CD4-positive, alpha-beta T cell (primary cell): Measurements from ENCODE around the gene ISCU. TPM values are rescaled to one million over a fixed set of nuclear protein-coding genes. Genes with fewer than 3 reads are reported as not detected.

Experiments used
- ATAC-seq: fragments of 200-7000 bp; cut with Tn5 transposase; one replicate; pipeline ENCODE4 v1.10.0; 2022; ENCODE audit warnings: mild to moderate bottlenecking; ENCODE audit not compliant: poor library complexity
- CTCF ChIA-PET: fragments of 350-600 bp; sonication (Branson Sonifier 250); formaldehyde crosslinking; loops from one replicate; lab custom pipeline; 2021; ENCODE audit warnings: antibody characterized with exemption, inconsistent platforms; lab: Charles Lee
- POLR2A ChIA-PET: fragments of 350-600 bp; sonication (Branson Sonifier 250); formaldehyde crosslinking; loops from one replicate; lab custom pipeline; 2021; ENCODE audit warnings: antibody characterized with exemption, inconsistent platforms; lab: Charles Lee
- DNase-seq, 14 experiments: peaks; one replicate each; pipeline ENCODE4 v3.0.0-alpha.2; 2013 to 2020; ENCODE audit warnings: mixed read lengths in 2 of 14
- H3K27ac ChIP-seq, 2 donors: one replicate each; pipeline versions ENCODE4 v1.5.1 to v1.7.0; 2013; ENCODE audit warnings: low read length in 2 of 2, low read depth in 1 of 2, mild to moderate bottlenecking in 1 of 2
- H3K27me3 ChIP-seq, 2 experiments: 1 replicate in 1 of 2; 2 replicates in 1 of 2; pipeline versions ENCODE4 v1.6.1 to v1.7.0; 2013; ENCODE audit warnings: low read length in 2 of 2, control low read depth in 1 of 2, mild to moderate bottlenecking in 1 of 2, moderate library complexity in 1 of 2; ENCODE audit not compliant: insufficient read depth in 2 of 2, control insufficient read depth in 1 of 2
- H3K36me3 ChIP-seq: one replicate; pipeline ENCODE4 v1.6.1; 2013; ENCODE audit warnings: low read length, control low read depth; ENCODE audit not compliant: insufficient read depth
- H3K4me1 ChIP-seq: one replicate; pipeline ENCODE4 v1.6.1; 2013; ENCODE audit warnings: low read length, control low read depth; ENCODE audit not compliant: insufficient read depth
- H3K4me3 ChIP-seq: one replicate; pipeline ENCODE4 v1.5.1; 2013; ENCODE audit warnings: mild to moderate bottlenecking, low read length, moderate library complexity
- H3K9me3 ChIP-seq, 2 experiments: 1 replicate in 1 of 2; 2 replicates in 1 of 2; pipeline versions ENCODE4 v1.6.1 to v1.7.0; 2013; ENCODE audit warnings: low read length in 2 of 2, mild to moderate bottlenecking in 2 of 2, control low read depth in 1 of 2, moderate library complexity in 1 of 2; ENCODE audit not compliant: control insufficient read depth in 1 of 2, insufficient read depth in 1 of 2
- H3K27ac Mint-ChIP-seq: one replicate; pipeline ENCODE4 v1.8.0; 2020; ENCODE audit warnings: mixed read lengths
- H3K27me3 Mint-ChIP-seq: one replicate; pipeline ENCODE4 v1.8.0; 2021; ENCODE audit warnings: mixed read lengths
- H3K36me3 Mint-ChIP-seq: one replicate; pipeline ENCODE4 v1.8.0; 2021; ENCODE audit warnings: low read depth, mixed read lengths
- H3K4me1 Mint-ChIP-seq: one replicate; pipeline ENCODE4 v1.8.0; 2021; ENCODE audit warnings: low read depth, mixed read lengths
- H3K4me3 Mint-ChIP-seq: one replicate; pipeline ENCODE4 v1.8.0; 2020; ENCODE audit warnings: mild to moderate bottlenecking, mixed read lengths
- H3K9me3 Mint-ChIP-seq: one replicate; pipeline ENCODE4 v1.8.0; 2020; ENCODE audit warnings: mixed read lengths
- CTCF ChIP-seq: fragments of 200-600 bp; IDR thresholded peaks from one replicate; pipeline ENCODE4 v1.8.0; 2022; ENCODE audit warnings: antibody characterized with exemption, mild to moderate bottlenecking
- intact Hi-C, 2 experiments: fragments of 100-400 bp; cut with DNase I in 1 of 2; cut with micrococcal nuclease in 1 of 2; formaldehyde crosslinking; loops; one replicate each; pipeline versions ENCODE4 v1.15.1 to v1.9.0; 2023 to 2025; cut with DNase I, micrococcal nuclease
- total RNA-seq, 174 experiments: library from RNA in 2 of 174; stranded (reverse) in 2 of 174; gene quantifications; one replicate each; pipeline ENCODE4 v1.2.3 and lab custom pipeline; 2021 to 2026

ISCU gene
- total RNA-seq, 2 experiments from 2014 or later = 269 to 270 TPM

DNA sequence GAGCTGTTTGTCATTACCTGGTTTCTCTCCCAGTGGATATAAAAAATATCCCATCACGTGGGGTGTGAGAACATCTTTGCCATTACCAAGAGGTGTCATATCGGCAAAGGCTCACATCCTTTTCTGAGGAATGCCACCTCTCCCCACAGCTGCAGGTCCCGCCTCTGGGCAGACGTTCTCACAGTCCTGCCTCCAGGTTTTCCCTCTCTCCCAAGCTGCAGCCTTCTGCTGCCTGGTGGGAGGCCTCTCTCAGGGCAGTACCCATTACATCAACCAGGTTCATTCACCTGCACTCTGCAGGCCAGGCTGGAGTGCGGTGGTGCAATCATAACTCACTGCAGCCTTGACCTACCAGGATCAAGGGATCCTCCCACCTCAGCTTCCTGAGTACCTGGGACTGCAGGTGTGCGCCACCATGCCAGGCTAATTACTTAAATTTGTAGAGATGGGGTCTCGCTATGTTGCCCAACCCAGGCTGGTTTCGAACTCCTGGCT, 50.4 kb downstream of the ISCU start:
- ChIA-PET POLR2A (interaction anchor here (1.8 kb wide), 1 partner anchor 51 kb away, joined by 7 read pairs; the partner anchor contains the start of genes ISCU and SART3), CTCF (interaction anchor here (2.1 kb wide), 1 partner anchor 23 kb away, joined by 5 read pairs; no protein-coding TSS in a partner anchor)
- DNase-seq (no peak), ATAC-seq (no peak)
- no peaks in the 10 kb centered on the region for H3K9me3 Mint-ChIP-seq
- H3K4me1 Mint-ChIP-seq = peaks cover 26% of the 10 kb centered on the region
- TF ChIP-seq CTCF = no peak
- H3K36me3 ChIP-seq = no peaks in the 10 kb centered on the region
- no peaks in the 10 kb centered on the region for H3K27me3 Mint-ChIP-seq
- peaks cover 35% of the 10 kb centered on the region for H3K4me1 ChIP-seq
- H3K27ac ChIP-seq = no peak overlapping the region
- no peaks in the 10 kb centered on the region for H3K27me3 ChIP-seq
- no peak overlapping the region for H3K27ac Mint-ChIP-seq
- no peak overlapping the region for H3K4me3 ChIP-seq
- H3K9me3 ChIP-seq = peaks cover 0 to 12% of the 10 kb centered on the region in 2 experiments
- H3K4me3 Mint-ChIP-seq = no peak overlapping the region
- peaks cover 22% of the 10 kb centered on the region for H3K36me3 Mint-ChIP-seq
- intact Hi-C loops = no loop called here

DNA sequence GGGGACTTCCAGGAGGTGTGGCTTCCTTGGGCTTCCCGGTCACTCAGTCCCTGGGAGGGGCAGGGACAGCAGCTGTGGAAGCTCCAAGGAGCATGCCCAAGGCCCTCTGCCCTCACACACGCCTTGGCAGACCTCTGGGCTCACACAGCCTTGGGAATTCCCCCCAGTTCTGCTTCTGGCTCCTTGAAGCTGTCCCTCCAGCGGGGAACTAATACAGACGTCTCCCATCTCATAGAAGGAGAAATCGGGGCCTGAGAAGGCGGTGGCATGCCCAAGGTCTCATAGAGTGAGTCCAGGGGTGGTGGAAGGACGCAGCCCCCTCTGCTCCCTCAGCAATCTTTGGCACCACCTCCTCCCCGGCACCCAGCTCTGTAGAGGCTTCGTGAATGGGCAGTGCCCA, 51.2 kb downstream of the ISCU start:
- no peak for ATAC-seq
- H3K27me3 ChIP-seq = no peaks in the 10 kb centered on the region
- TF ChIP-seq CTCF = no peak
- DNase-seq = peak in 2 of 14 experiments; percentile 27 to 48
- H3K9me3 ChIP-seq = peaks cover 0 to 12% of the 10 kb centered on the region in 2 experiments
- no peak overlapping the region for H3K27ac ChIP-seq
- Mint-ChIP-seq H3K4me3 (no peak overlapping the region), H3K27me3 (no peaks in the 10 kb centered on the region), H3K27ac (no peak overlapping the region), H3K4me1 (peaks cover 33% of the 10 kb centered on the region), H3K9me3 (no peaks in the 10 kb centered on the region), H3K36me3 (peaks cover 29% of the 10 kb centered on the region)
- no peak overlapping the region for H3K4me3 ChIP-seq
- no peaks in the 10 kb centered on the region for H3K36me3 ChIP-seq
- H3K4me1 ChIP-seq = peaks cover 42% of the 10 kb centered on the region
- POLR2A ChIA-PET = interaction anchor here (1.8 kb wide), 1 partner anchor 52 kb away, joined by 7 read pairs; the partner anchor contains the start of genes ISCU and SART3
- intact Hi-C loops = no loop called here
- CTCF ChIA-PET = interaction anchor here (2.1 kb wide), 1 partner anchor 22 kb away, joined by 5 read pairs; no protein-coding TSS in a partner anchor

DNA sequence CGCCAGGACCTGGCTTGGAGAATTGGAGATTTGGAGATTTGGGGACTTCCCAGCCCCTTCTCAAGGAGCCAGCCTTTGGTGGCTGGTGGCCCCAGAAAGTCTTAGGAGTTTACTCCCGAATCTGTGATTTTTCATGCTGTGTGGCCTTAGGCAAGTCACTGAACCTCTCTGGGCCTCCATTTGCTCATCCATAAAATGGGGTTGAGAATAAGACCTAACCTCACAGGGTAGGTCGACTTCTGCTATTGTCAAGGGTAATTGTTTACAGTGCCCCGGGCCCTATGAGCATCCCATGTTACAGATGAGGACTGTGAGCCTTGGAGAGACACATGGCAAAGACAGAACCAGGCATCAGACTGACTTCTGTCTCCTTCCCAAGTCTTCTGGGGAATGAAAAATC, 51.6 kb downstream of the ISCU start:
- ATAC-seq = no peak
- TF ChIP-seq CTCF = no peak
- H3K36me3 Mint-ChIP-seq = peaks cover 32% of the 10 kb centered on the region
- no peaks in the 10 kb centered on the region for H3K9me3 Mint-ChIP-seq
- ChIA-PET POLR2A (interaction anchor here (1.8 kb wide), 1 partner anchor 52 kb away, joined by 7 read pairs; the partner anchor contains the start of genes ISCU and SART3), CTCF (interaction anchor here (2.1 to 6.5 kb wide), 2 partner anchors 22 to 47 kb away, joined by 5 to 102 read pairs; partner anchors contain the start of gene ISCU)
- intact Hi-C loops = no loop called here
- Histone ChIP-seq H3K36me3 (peaks cover under 1% of the 10 kb centered on the region), H3K4me3 (no peak overlapping the region), H3K27ac (no peak overlapping the region), H3K27me3 (no peaks in the 10 kb centered on the region), H3K9me3 (peaks cover 0 to 12% of the 10 kb centered on the region in 2 experiments), H3K4me1 (peaks cover 47% of the 10 kb centered on the region)
- no peak overlapping the region for H3K4me3 Mint-ChIP-seq
- H3K27ac Mint-ChIP-seq = peak overlapping the region; percentile 84
- no peaks in the 10 kb centered on the region for H3K27me3 Mint-ChIP-seq
- peaks cover 37% of the 10 kb centered on the region for H3K4me1 Mint-ChIP-seq
- DNase-seq = no peak
